GM12892 (cell line): ENCODE data around the gene BCKDHB.

Experiments used
- POLR2A ChIP-seq: IDR thresholded peaks from 2 replicates; pipeline ENCODE4 v1.6.1; 2011; ENCODE audit warnings: low read depth, low read length, control low read depth
- POLR2AphosphoS5 ChIP-seq: IDR thresholded peaks from 2 replicates; pipeline ENCODE4 v1.6.1; 2011; ENCODE audit warnings: low read depth, low read length, control low read depth
- TAF1 ChIP-seq: IDR thresholded peaks from 2 replicates; pipeline ENCODE4 v1.6.1; 2011; ENCODE audit warnings: low read depth, mild to moderate bottlenecking, control low read depth, low read length, borderline replicate concordance

- TF ChIP-seq POLR2A: no peak
- TF ChIP-seq TAF1: no peak
- TF ChIP-seq POLR2AphosphoS5: no peak
These were observed 119.7 kb downstream of the BCKDHB start for GRCh38 chr6:80226151-80226550.
